Measurements from ENCODE around the gene MYO1A. TPM values are rescaled to one million over a fixed set of nuclear protein-coding genes. Genes with fewer than 3 reads are reported as not detected.

Gene MYO1A
- total RNA-seq: under 0.01 and 0.13 TPM in 2 replicates

DNA sequence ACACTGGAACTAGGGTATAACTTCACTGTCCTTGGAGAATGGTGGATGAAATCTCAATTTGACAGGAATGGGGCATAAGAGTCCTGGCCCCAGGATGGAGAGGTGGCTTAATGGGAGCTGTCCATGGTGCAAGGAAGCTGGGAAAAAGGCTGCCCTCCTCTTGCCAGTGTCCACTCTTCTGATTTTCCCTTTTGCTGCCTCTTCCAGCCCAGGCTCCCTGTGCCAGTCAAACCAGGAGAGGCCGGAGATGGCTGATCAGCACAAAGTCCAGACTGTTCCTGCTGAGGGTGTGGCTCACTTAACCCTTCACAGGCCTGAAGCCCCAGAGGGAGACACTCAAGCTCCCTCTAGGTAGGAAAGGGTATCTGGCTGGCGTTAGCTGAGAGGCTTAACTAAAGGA lies at the start of gene MYO1A:
Gene MYO1A, minus strand, starts transcription at position 240 of the 400 bp plus-strand sequence. CDS start 1,806 bp downstream, outside the sequence.
- DNase-seq (ENCODE audit: low read depth in 2 of 2): peak in 1 of 2 donors; percentile 16

DNA sequence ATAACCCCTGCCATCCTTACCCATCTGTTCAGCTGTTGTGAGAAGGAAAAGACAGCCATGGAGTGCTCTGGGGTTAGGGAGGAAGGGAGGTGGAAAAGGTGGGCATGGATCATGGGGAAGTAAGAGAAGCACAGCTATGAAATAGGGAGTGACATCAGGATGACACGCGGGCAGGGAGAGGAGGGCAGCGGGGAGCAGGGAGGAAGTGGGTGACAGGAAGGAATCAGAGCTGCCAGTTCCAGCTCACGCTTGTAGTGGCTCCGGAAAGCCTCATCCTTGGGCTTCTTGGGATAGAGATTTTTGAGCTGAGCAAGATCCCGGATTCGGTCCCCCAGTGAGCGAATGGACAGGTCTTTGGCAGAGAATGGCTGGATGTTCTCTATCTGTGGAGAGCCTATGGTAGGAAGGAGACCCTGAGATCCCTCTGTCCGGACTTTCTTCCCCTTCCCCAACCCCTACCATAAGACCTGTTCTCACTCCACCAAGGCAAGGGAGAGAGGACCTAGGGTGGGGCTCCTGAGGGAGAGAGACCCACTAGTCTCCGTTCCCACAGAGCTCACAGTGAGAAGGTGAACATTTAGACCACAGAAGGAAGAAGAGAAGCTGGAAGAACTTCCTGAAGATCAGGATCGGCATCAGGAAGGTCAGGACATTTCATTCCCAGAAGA lies 49.3 kb upstream of the MYO1A start:
- DNase-seq (ENCODE audit: low read depth in 2 of 2): no peak

DNA sequence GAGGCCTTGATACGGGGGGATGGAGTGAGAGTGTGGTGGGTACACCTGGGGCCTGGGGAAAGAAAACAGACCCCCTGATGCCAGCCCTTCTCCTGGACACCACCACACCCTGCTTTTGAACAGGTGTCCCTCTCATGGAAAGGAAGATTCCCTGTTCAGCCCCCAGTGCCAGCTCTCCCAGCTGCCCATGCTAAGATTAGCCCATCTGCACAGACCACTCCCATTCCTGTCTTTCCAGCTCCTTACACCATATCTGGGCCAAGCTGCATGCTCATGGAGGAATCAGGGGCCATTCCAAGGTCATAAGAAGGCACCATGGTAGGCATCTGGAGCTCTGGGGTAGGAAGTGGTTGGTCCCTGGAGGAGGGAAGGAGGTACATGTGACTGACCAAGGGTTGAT lies 48.6 kb upstream of the MYO1A start:
- DNase-seq (ENCODE audit: low read depth in 2 of 2): no peak

- DNase-seq (ENCODE audit: low read depth in 2 of 2): no peak
Observed at GRCh38 chr12:57097554-57097835, 47.6 kb upstream of the MYO1A start.

- DNase-seq (ENCODE audit: low read depth in 2 of 2): no peak
Observed at GRCh38 chr12:57096748-57097553, 47.0 kb upstream of the MYO1A start.

GRCh38 chr12:57096099-57096572 lies 46.2 kb upstream of the MYO1A start:
- no peak for DNase-seq (ENCODE audit: low read depth in 2 of 2)

DNA sequence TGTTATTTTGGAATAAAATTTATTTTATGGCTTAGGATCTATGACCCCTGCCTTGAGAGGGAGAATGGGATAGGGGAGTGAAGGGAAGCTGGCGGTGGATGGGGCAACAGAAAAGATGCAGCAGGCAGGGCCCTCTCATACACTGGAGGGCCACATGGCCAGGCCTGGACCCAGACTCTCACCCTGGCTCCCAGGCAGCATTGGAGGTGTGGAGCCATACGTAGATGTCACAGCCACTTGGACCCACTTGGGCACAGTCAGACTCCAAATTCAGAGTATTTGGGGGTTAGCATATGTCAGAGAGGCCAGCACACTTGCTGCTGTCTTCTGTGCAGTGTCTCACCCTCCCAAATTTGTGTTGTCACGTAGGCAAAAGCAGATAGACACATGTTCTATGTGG lies 45.5 kb upstream of the MYO1A start:
- DNase-seq (ENCODE audit: low read depth in 2 of 2): no peak

GRCh38 chr12:57094208-57095160 lies 44.6 kb upstream of the MYO1A start:
- no peak for DNase-seq (ENCODE audit: low read depth in 2 of 2)

- peak in 1 of 2 donors; percentile 62 for DNase-seq (ENCODE audit: low read depth in 2 of 2)
Observed at GRCh38 chr12:57093415-57094207, 43.7 kb upstream of the MYO1A start.

DNA sequence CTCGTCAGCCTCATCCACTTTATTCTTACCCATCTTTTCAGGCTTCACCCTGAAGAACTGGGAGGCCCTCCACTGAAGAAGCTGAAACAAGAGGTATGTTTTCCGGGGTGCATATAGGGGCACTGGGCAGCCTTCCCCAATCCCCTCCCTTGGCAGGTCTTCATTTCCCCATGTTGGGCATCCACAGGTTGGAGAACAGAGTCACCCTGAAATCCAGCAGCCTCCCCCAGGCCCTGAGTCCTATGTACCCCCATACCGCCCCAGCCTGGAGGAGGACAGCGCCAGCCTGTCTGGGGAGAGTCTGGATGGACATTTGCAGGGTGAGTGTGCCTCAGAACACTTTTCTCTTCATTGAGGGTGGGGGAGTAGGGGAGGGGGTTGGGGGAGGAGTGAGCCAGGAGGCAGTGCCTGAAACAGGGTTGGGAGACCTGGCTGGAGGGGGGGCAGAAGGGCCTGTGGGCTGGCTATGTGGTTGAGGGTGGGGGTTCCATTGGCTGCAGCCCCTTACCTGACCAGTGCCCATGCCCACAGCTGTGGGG lies 43.0 kb upstream of the MYO1A start:
- DNase-seq (ENCODE audit: low read depth in 2 of 2): no peak

DNA sequence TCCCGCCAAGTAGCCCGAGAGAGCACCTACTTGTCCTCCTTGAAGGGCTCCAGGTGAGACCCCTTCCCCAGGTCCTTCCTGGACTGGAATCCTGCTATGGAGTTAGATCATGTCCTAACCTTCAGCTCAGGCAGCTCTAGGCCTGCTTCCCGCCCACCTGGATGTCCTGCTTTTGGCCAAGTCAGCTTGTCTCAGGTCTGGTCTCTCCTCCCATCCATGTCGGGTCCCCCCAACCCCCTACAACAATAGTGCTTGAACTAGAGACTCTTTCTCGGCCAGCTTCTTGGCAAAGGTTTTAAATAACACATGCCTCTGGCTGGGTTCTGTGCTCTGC lies 42.6 kb upstream of the MYO1A start:
- DNase-seq (ENCODE audit: low read depth in 2 of 2): no peak

GRCh38 chr12:57091638-57092528 lies 42.0 kb upstream of the MYO1A start:
- DNase-seq (ENCODE audit: low read depth in 2 of 2): no peak

DNA sequence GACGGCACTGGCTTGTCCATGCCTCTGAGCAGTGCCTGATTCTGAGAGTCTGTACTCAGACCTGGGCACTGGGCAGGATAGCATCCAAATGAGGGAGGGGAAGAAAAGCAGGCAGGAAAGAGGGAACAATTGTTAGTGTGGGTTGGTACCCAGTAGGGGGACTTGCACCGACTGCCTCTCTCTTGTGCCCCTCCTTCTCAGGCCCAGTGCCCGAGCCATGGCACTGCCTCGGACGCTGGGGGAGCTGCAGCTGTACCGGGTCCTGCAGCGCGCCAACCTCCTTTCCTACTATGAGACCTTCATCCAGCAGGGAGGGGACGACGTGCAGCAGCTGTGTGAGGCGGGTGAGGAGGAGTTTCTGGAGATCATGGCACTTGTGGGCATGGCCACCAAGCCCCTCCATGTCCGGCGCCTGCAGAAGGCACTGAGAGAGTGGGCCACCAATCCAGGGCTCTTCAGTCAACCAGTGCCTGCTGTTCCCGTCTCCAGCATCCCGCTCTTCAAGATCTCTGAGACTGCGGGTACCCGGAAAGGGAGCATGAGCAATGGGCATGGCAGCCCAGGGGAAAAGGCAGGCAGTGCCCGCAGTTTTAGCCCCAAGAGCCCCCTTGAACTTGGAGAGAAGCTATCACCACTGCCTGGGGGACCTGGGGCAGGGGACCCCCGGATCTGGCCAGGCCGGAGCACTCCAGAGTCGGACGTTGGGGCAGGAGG lies 41.2 kb upstream of the MYO1A start:
- no peak for DNase-seq (ENCODE audit: low read depth in 2 of 2)

DNA sequence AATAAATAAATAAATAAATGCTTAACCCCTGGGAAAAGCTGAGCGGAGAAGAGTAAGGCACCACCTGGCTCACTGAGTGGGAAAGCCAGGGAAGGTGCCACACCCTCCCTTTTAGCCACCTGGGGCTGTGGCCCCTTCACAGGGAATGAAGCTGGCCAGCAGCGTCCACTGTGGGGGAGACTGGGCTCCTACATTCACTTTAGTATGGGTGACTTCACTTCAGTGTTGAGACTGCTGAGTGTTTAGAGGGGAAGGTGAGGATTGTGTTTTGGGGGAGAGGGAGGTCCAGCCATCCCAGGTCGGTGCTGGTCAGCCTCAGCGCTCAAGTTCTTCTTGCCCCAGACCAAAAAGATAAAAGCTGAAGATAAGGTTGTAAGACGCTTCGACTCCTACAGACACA lies 40.6 kb upstream of the MYO1A start:
- no peak for DNase-seq (ENCODE audit: low read depth in 2 of 2)

DNA sequence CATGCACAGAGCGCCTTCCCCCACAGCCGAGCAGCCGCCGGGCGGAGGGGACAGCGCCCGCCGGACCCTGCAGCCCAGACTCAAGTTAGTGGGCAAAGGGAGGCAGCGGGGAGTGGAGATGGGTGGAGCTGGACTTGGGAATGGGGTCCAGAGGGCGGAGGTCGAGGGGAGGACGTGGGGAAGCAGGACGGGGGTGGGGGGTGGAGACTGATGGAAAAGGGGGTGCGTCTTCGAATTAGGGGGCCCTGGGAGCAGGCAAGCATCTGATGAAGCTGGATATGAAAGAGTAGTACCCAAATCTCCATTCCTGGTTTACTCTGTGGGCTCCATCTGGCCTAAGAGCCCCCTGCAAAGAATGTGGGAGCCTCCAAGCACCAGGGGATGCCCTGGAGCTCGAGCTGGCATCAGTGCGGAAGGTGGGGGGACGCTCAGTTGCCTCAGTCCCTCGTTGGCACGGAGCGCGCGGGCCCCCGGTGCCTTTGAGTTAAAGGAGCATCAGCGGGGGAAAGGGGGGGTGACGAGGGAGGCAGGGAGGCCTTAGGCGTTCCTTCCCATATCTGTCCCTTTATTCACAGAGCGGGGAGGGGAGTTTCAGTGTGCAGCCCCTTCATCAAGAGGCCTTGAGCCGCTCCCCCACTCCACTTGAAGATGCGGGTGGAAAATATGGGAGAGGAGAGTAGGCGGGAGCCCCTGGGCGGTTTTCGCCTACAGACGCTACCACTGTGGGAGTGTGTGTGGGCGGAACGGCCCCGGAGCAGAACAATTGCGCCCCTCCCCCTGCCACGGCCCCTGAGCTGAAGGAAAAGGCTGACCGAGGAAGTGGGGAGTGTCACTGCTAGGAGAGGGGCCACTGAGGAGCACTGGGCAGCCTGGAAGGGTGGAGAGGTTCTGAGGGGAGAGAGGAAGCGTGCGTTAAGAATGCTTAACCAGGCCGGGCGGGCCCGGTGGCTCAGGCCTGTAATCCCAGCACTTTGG lies 39.6 kb upstream of the MYO1A start:
- DNase-seq (ENCODE audit: low read depth in 2 of 2): peak in 1 of 2 donors; percentile 70

DNA sequence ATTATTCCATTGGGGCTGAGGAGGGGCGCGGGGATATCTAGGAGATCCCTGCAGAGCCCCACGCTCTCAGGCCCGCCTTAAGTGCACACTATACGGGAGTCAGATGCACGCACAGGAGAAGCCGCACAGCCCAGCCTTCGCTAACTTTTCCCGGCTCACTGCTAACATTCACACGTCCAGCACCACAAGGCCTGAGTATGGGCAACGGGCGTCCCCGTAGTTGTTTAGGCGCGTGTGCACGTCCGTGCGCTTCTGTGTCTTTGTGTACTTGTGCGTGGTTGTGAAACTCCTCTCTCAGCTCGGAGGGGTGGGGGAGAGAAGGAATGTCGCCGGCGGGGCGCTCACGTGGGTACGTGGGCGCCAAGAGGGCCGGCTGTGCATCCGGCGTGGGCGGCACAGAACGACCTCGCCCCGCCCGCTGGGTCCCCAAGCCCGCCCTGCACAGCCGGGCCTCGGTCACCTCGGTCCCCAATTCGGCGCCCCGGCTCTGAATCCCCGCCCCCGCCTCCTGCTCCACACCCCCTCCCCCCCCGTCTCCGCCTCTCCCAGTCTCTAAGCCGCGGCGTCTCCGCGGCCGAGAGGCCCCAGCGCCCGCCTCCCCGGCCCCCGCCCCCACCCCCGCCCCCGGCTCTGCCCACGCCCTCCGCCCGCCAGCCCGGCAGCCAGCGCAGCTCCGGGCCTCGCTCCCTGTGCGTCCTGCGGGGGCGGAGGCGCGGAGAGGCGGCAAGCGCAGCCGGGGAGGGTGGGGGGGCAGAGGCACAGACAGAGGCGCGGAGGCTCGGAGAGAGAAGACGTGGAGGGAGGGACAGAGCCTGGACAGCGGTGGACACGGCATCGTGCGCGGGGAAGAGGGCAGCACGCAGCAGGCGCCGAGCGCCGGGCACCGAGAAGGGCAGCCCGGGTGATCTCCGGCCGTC lies 38.7 kb upstream of the MYO1A start, which contains the start of gene NAB2:
Gene NAB2, plus strand, starts transcription at position 761 of the 917 bp plus-strand sequence. CDS start 158 bp downstream, outside the sequence.
- DNase-seq (ENCODE audit: low read depth in 2 of 2): peak; percentile 89 to 95
